BJ (cell line): ENCODE data around the gene BRAT1. TPM values are rescaled to one million over a fixed set of nuclear protein-coding genes. Genes with fewer than 3 reads are reported as not detected.

Experiments
- CTCF ChIA-PET: fragments of 350-600 bp; formaldehyde crosslinking; extraction: SDS; loops from one replicate; lab custom pipeline; 2021; ENCODE audit warnings: antibody characterized with exemption, inconsistent platforms; lab: Yijun Ruan, JAX
- POLR2A ChIA-PET: fragments of 300-600 bp; sonication (Branson Sonifier 250); formaldehyde crosslinking; extraction: SDS; loops from one replicate; lab custom pipeline; 2021; ENCODE audit warnings: antibody characterized with exemption; lab: Charles Lee
- DNase-seq: peaks from one replicate; pipeline ENCODE4 v3.0.0-alpha.2; 2011; ENCODE audit warnings: low read depth
- H3K27me3 ChIP-seq: 2 replicates; pipeline ENCODE4 v1.6.0; 2011; ENCODE audit warnings: low read length; ENCODE audit not compliant: control insufficient read depth, insufficient read depth
- H3K36me3 ChIP-seq: 2 replicates; pipeline ENCODE4 v1.5.1; 2011; ENCODE audit warnings: low read length; ENCODE audit not compliant: control insufficient read depth, insufficient read depth
- H3K4me3 ChIP-seq: 2 replicates; pipeline ENCODE4 v1.5.1; 2011; ENCODE audit warnings: low read depth, mild to moderate bottlenecking, control low read depth, low read length
- polyA plus RNA-seq: library from polyadenylated mRNA; depleted of rRNA; stranded (reverse); fragments of >200 nt; gene quantifications from 2 replicates; pipeline ENCODE4 v1.2.3, GENCODE V29; 2011
- TF ChIP-seq, protein P1 (sequence below): IDR thresholded peaks from 2 replicates; pipeline ENCODE4 v1.5.1; 2011; ENCODE audit warnings: low read depth, mild to moderate bottlenecking, control low read depth, inconsistent platforms, low read length, moderate library complexity; ENCODE audit not compliant: insufficient read depth

Gene BRAT1
- polyA plus RNA-seq, 1 experiment: 17.9 TPM

DNA sequence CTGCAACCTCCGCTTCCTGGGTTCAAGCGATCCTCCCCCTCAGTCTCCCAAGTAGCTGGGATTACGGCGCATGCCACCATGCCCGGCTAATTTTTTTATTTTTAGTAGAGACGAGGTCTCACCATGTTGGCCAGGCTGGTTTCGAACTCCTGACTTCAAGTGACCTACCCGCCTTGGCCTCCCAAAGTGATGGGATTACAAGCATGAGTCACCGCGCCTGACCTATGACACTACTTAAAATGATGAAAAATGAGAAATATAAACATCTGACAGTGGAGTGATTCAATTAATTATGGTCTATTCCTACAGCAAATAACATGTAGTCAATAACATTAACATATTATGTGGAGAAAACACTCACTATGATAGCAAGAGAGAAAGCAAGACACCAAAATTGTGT, 2.2 kb downstream of the BRAT1 start:
- no peak for DNase-seq
- H3K27me3 ChIP-seq: no peaks in the 10 kb centered on the region
- peaks cover 6% of the 10 kb centered on the region for H3K36me3 ChIP-seq
- POLR2A ChIA-PET: no interaction called here
- CTCF ChIA-PET: no interaction called here
- H3K4me3 ChIP-seq: no peak overlapping the region
- TF ChIP-seq, protein P1, sequence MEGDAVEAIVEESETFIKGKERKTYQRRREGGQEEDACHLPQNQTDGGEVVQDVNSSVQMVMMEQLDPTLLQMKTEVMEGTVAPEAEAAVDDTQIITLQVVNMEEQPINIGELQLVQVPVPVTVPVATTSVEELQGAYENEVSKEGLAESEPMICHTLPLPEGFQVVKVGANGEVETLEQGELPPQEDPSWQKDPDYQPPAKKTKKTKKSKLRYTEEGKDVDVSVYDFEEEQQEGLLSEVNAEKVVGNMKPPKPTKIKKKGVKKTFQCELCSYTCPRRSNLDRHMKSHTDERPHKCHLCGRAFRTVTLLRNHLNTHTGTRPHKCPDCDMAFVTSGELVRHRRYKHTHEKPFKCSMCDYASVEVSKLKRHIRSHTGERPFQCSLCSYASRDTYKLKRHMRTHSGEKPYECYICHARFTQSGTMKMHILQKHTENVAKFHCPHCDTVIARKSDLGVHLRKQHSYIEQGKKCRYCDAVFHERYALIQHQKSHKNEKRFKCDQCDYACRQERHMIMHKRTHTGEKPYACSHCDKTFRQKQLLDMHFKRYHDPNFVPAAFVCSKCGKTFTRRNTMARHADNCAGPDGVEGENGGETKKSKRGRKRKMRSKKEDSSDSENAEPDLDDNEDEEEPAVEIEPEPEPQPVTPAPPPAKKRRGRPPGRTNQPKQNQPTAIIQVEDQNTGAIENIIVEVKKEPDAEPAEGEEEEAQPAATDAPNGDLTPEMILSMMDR: no peak

GRCh38 chr7:2551418-2551817, 3.9 kb downstream of the BRAT1 start:
- peaks cover 12% of the 10 kb centered on the region for H3K36me3 ChIP-seq
- CTCF ChIA-PET: interaction anchor here (0.6 kb wide), 1 partner anchor 83 kb away, joined by 3 read pairs; no protein-coding TSS in a partner anchor
- POLR2A ChIA-PET: no interaction called here
- no peaks in the 10 kb centered on the region for H3K27me3 ChIP-seq
- no peak for DNase-seq
- TF ChIP-seq, protein P1: no peak
- no peak overlapping the region for H3K4me3 ChIP-seq

- no peak for DNase-seq
- ChIA-PET CTCF (no interaction called here), POLR2A (no interaction called here)
- no peak overlapping the region for H3K4me3 ChIP-seq
- TF ChIP-seq, protein P1: no peak
- no peaks in the 10 kb centered on the region for H3K27me3 ChIP-seq
- H3K36me3 ChIP-seq: peaks cover 27% of the 10 kb centered on the region
These were observed 8.3 kb downstream of the BRAT1 start for GRCh38 chr7:2546776-2547586.

DNA sequence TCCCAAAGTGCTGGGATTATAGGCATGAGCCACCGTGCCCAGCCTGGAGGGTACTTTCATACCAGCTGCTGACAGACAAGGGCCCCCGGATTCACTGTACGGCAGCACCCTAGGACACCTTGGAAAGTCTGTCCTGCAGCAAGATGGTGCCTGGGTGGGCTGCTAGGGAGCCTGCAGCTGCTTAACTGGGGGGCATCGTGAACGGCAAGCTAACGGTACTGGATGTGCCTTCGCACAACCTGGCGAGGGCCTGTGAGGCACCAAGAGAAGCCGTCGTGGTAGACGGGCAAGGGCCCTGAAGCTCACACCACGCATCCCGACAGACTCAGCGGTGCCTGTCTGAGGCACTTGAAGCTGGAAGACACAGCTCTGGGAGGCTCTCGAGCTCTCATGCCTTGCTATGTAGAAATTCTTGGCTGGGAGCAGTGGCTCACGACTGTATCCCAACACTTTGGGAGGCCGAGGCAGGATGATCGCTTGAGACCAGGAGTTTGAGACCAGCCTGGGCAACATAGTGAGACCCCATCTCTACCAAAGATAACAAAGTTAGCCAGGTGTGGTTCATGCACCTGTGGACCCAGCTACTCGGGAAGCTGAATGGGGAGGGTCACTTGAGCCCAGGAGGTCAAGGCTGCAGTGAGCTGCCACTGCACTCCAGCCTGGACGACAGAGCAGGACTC, 9.4 kb downstream of the BRAT1 start:
- H3K27me3 ChIP-seq: no peaks in the 10 kb centered on the region
- POLR2A ChIA-PET: no interaction called here
- H3K4me3 ChIP-seq: no peak overlapping the region
- TF ChIP-seq, protein P1: no peak
- CTCF ChIA-PET: interaction anchor here (1.2 to 1.3 kb wide), 2 partner anchors 28 to 68 kb away, joined by 3 read pairs; no protein-coding TSS in a partner anchor
- no peak for DNase-seq
- peaks cover 31% of the 10 kb centered on the region for H3K36me3 ChIP-seq

GRCh38 chr7:2544541-2545188, 10.7 kb downstream of the BRAT1 start:
- Histone ChIP-seq H3K27me3 (no peaks in the 10 kb centered on the region), H3K36me3 (peaks cover 30% of the 10 kb centered on the region), H3K4me3 (no peak overlapping the region)
- CTCF ChIA-PET: interaction anchor here (1.1 to 1.3 kb wide), 3 partner anchors 29 to 76 kb away, joined by 3 read pairs; no protein-coding TSS in a partner anchor
- DNase-seq: no peak
- POLR2A ChIA-PET: no interaction called here
- TF ChIP-seq, protein P1: no peak
